Uterus (tissue), 2 donors: Measurements from ENCODE around the gene TMEM161B.

Source experiments
- POLR2A ChIP-seq, 2 donors: fragments of 450-650 bp; IDR thresholded peaks; one replicate each; pipeline ENCODE4 v1.6.1; 2016; ENCODE audit warnings: antibody characterized with exemption in 2 of 2, mild to moderate bottlenecking in 1 of 2, moderate library complexity in 1 of 2
- TF ChIP-seq, protein P1 (sequence below), 4 experiments: fragments of 200-600 bp in 2 of 4; fragments of 450-650 bp in 2 of 4; sonication (generic) in 2 of 4; IDR thresholded peaks; one replicate each; pipeline ENCODE4 v1.5.1; 2016 to 2019; ENCODE audit warnings: antibody characterized with exemption in 4 of 4, mild to moderate bottlenecking in 2 of 4, moderate library complexity in 1 of 4

DNA sequence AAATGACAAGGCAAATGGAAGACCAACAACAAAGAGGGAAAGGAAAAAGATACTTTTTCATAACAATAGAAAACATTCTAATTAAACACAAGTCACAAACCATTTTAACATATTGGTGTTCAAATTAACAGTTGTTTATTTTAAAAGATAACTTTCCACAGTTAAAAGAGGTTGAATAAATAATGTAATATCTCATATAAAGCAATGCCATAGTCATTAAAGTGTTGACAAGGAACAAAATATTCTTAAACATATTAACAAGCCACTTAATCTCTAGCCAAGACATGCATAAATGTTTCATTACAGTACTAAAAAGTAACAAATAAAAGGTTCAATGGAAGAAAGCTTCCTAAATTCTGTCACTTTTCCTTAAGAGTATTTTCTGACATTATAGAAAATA is 12.6 kb downstream of the TMEM161B start:
- TF ChIP-seq, protein P1, sequence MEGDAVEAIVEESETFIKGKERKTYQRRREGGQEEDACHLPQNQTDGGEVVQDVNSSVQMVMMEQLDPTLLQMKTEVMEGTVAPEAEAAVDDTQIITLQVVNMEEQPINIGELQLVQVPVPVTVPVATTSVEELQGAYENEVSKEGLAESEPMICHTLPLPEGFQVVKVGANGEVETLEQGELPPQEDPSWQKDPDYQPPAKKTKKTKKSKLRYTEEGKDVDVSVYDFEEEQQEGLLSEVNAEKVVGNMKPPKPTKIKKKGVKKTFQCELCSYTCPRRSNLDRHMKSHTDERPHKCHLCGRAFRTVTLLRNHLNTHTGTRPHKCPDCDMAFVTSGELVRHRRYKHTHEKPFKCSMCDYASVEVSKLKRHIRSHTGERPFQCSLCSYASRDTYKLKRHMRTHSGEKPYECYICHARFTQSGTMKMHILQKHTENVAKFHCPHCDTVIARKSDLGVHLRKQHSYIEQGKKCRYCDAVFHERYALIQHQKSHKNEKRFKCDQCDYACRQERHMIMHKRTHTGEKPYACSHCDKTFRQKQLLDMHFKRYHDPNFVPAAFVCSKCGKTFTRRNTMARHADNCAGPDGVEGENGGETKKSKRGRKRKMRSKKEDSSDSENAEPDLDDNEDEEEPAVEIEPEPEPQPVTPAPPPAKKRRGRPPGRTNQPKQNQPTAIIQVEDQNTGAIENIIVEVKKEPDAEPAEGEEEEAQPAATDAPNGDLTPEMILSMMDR (IDR thresholded peaks at IDR 0.05) = no peak
- TF ChIP-seq POLR2A (IDR thresholded peaks at IDR 0.05) = no peak
